Astrocyte (in vitro differentiated cells and primary cell): ENCODE results near the gene OR10A2. TPM values are rescaled to one million over a fixed set of nuclear protein-coding genes. Genes with fewer than 3 reads are reported as not detected.

Experiments used
- DNase-seq: peaks from one replicate; pipeline ENCODE4 v3.0.0-alpha.2; 2010; ENCODE audit warnings: low read depth
- FAIRE-seq: peaks from 2 replicates; lab custom pipeline; 2011; peaks lifted over from hg19 to GRCh38; lab: Jason Lieb, UNC
- H2AFZ ChIP-seq: 2 replicates; pipeline ENCODE4 v1.6.0; 2012; ENCODE audit warnings: low read depth, low read length, inconsistent platforms
- H3K27ac ChIP-seq: 2 replicates; pipeline ENCODE4 v1.5.1; 2011; ENCODE audit warnings: low read depth, low read length, inconsistent platforms
- H3K27me3 ChIP-seq: 2 replicates; pipeline ENCODE4 v1.6.0; 2011; ENCODE audit warnings: low read length, inconsistent platforms; ENCODE audit not compliant: insufficient read depth
- H3K36me3 ChIP-seq: 2 replicates; pipeline ENCODE4 v1.5.1; 2011; ENCODE audit warnings: low read length, inconsistent platforms; ENCODE audit not compliant: insufficient read depth
- H3K4me1 ChIP-seq: 2 replicates; pipeline ENCODE4 v1.5.1; 2011; ENCODE audit warnings: low read length, inconsistent platforms; ENCODE audit not compliant: insufficient read depth
- H3K4me2 ChIP-seq: 2 replicates; pipeline ENCODE4 v1.6.0; 2012; ENCODE audit warnings: low read length, inconsistent platforms
- H3K4me3 ChIP-seq: 2 replicates; pipeline ENCODE4 v1.5.1; 2011; ENCODE audit warnings: low read depth, mild to moderate bottlenecking, low read length, inconsistent platforms; ENCODE audit not compliant: insufficient read depth
- H3K79me2 ChIP-seq: 2 replicates; pipeline ENCODE4 v1.6.0; 2012; ENCODE audit warnings: mild to moderate bottlenecking, low read length, inconsistent platforms; ENCODE audit not compliant: insufficient read depth
- H3K9ac ChIP-seq: 2 replicates; pipeline ENCODE4 v1.6.0; 2012; ENCODE audit warnings: mild to moderate bottlenecking, low read length, inconsistent platforms
- H3K9me3 ChIP-seq: 2 replicates; pipeline ENCODE4 v1.5.1; 2012; ENCODE audit warnings: low read depth, mild to moderate bottlenecking, low read length, inconsistent platforms; ENCODE audit not compliant: insufficient read depth
- H4K20me1 ChIP-seq: 2 replicates; pipeline ENCODE4 v1.6.0; 2012; ENCODE audit warnings: low read length, inconsistent platforms; ENCODE audit not compliant: insufficient read depth
- H3K27ac Mint-ChIP-seq: one replicate; pipeline ENCODE4 v1.8.0; 2021; ENCODE audit warnings: mild to moderate bottlenecking, mixed read lengths; ENCODE audit not compliant: unreplicated experiment
- H3K27me3 Mint-ChIP-seq: one replicate; pipeline ENCODE4 v1.8.0; 2021; ENCODE audit warnings: low read depth, mixed read lengths; ENCODE audit not compliant: unreplicated experiment
- H3K36me3 Mint-ChIP-seq: one replicate; pipeline ENCODE4 v1.8.0; 2021; ENCODE audit warnings: low read depth, mixed read lengths; ENCODE audit not compliant: unreplicated experiment
- H3K4me1 Mint-ChIP-seq: one replicate; pipeline ENCODE4 v1.8.0; 2021; ENCODE audit warnings: low read depth, mixed read lengths; ENCODE audit not compliant: unreplicated experiment
- H3K4me3 Mint-ChIP-seq: one replicate; pipeline ENCODE4 v1.8.0; 2021; ENCODE audit warnings: mild to moderate bottlenecking, moderate library complexity, mixed read lengths; ENCODE audit not compliant: unreplicated experiment
- H3K9me3 Mint-ChIP-seq: one replicate; pipeline ENCODE4 v1.8.0; 2021; ENCODE audit warnings: mild to moderate bottlenecking, mixed read lengths; ENCODE audit not compliant: unreplicated experiment
- CTCF ChIP-seq: IDR thresholded peaks from 2 replicates; pipeline ENCODE4 v1.5.1; 2011; ENCODE audit warnings: low read depth, mild to moderate bottlenecking, inconsistent platforms, low read length, moderate library complexity; ENCODE audit not compliant: insufficient read depth
- EZH2 ChIP-seq: IDR thresholded peaks from 2 replicates; pipeline ENCODE4 v1.6.1; 2012; ENCODE audit warnings: mild to moderate bottlenecking, low read length, inconsistent platforms; ENCODE audit not compliant: insufficient read depth
- total RNA-seq: library from RNA; stranded (reverse); gene quantifications from 2 replicates; pipeline ENCODE4 v1.2.1, GENCODE V29; 2021

The OR10A2 gene
- total RNA-seq, 1 donor from 2014 or later: not detected

DNA sequence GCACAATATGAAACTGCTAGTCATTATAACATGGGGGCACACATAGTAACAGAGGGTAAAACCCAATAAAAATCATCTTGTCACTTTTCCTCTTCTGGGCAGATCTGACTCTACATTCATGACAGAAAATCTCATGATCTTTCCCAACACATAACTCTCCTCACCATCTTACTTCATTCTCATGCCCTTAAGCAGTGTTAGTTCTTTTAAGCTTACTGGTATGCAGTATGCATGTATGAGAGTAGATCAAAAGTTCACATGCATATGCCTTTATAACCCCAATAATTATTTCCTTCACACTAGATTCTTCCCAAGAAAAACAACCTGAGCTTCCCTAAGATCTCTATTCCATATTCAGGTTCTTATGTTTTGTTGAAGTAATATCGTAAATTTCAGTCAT, 8.4 kb downstream of the OR10A2 start:
- Histone ChIP-seq H3K4me2 (no peak overlapping the region), H3K27me3 (no peaks in the 10 kb centered on the region), H3K4me3 (no peak overlapping the region), H3K27ac (no peak overlapping the region), H3K9me3 (no peaks in the 10 kb centered on the region), H3K79me2 (no peaks in the 10 kb centered on the region), H4K20me1 (no peaks in the 10 kb centered on the region), H2AFZ (no peak overlapping the region), H3K9ac (no peak overlapping the region), H3K4me1 (no peaks in the 10 kb centered on the region), H3K36me3 (no peaks in the 10 kb centered on the region)
- no peaks in the 10 kb centered on the region for H3K9me3 Mint-ChIP-seq
- no peak overlapping the region for H3K27ac Mint-ChIP-seq
- H3K4me3 Mint-ChIP-seq: no peak overlapping the region
- H3K27me3 Mint-ChIP-seq: no peaks in the 10 kb centered on the region
- no peak for TF ChIP-seq CTCF
- TF ChIP-seq EZH2: no peak
- no peaks in the 10 kb centered on the region for H3K4me1 Mint-ChIP-seq
- no peak for DNase-seq
- H3K36me3 Mint-ChIP-seq: no peaks in the 10 kb centered on the region
- FAIRE-seq: no peak

- no peak overlapping the region for H3K4me3 ChIP-seq
- H3K4me1 Mint-ChIP-seq: no peaks in the 10 kb centered on the region
- TF ChIP-seq EZH2 (no peak), CTCF (no peak)
Measured at GRCh38 chr11:6875761-6876160, 12.9 kb downstream of the OR10A2 start.

GRCh38 chr11:6876325-6876724, 13.5 kb downstream of the OR10A2 start, which contains the start of gene OR10A4:
Gene OR10A4 (plus strand): TSS chr11:6876625. CDS start chr11:6876648, 23 bp downstream.
- Mint-ChIP-seq H3K4me1 (no peaks in the 10 kb centered on the region), H3K27me3 (no peaks in the 10 kb centered on the region), H3K9me3 (peaks cover 2% of the 10 kb centered on the region), H3K4me3 (no peak within 1 kb of the TSS), H3K27ac (no peak within 1 kb of the TSS), H3K36me3 (no peaks in the 10 kb centered on the region)
- peaks cover 3% of the 10 kb centered on the region for H3K9me3 ChIP-seq
- no peak within 1 kb of the TSS for H2AFZ ChIP-seq
- no peak within 1 kb of the TSS for H3K4me3 ChIP-seq
- H3K79me2 ChIP-seq: no peaks in the 10 kb centered on the region
- no peak for FAIRE-seq
- no peak for DNase-seq
- H3K27me3 ChIP-seq: no peaks in the 10 kb centered on the region
- H4K20me1 ChIP-seq: no peaks in the 10 kb centered on the region
- no peaks in the 10 kb centered on the region for H3K4me1 ChIP-seq
- TF ChIP-seq EZH2 (no peak), CTCF (no peak)
- H3K36me3 ChIP-seq: no peaks in the 10 kb centered on the region
- no peak within 1 kb of the TSS for H3K4me2 ChIP-seq
- no peak within 1 kb of the TSS for H3K9ac ChIP-seq
- no peak within 1 kb of the TSS for H3K27ac ChIP-seq

More at GRCh38 chr11:6875761-6876160, 12.9 kb downstream of the OR10A2 start:
- no peaks in the 10 kb centered on the region for H3K27me3 ChIP-seq
- Mint-ChIP-seq H3K27ac (no peak overlapping the region), H3K9me3 (peaks cover 2% of the 10 kb centered on the region), H3K27me3 (no peaks in the 10 kb centered on the region), H3K4me3 (no peak overlapping the region), H3K36me3 (no peaks in the 10 kb centered on the region)
- DNase-seq (no peak), FAIRE-seq (no peak)
- no peaks in the 10 kb centered on the region for H4K20me1 ChIP-seq
- H3K27ac ChIP-seq: no peak overlapping the region
- H2AFZ ChIP-seq: no peak overlapping the region
- H3K9me3 ChIP-seq: peaks cover 3% of the 10 kb centered on the region
- H3K79me2 ChIP-seq: no peaks in the 10 kb centered on the region
- H3K4me2 ChIP-seq: no peak overlapping the region
- no peak overlapping the region for H3K9ac ChIP-seq
- H3K36me3 ChIP-seq: no peaks in the 10 kb centered on the region
- H3K4me1 ChIP-seq: no peaks in the 10 kb centered on the region
